WTC11 (cell line): ENCODE data around the gene INO80E. TPM values are rescaled to one million over a fixed set of nuclear protein-coding genes. Genes with fewer than 3 reads are reported as not detected.

ENCODE experiments used
- ATAC-seq: fragments of 200-7000 bp; cut with Tn5 transposase; 2 replicates; pipeline ENCODE4 v1.10.0; 2021; ENCODE audit warnings: mild to moderate bottlenecking, moderate library complexity
- CTCF ChIA-PET: fragments of 300-600 bp; sonication (Branson Sonifier 250); formaldehyde crosslinking; loops from one replicate; lab custom pipeline; 2021; ENCODE audit warnings: antibody characterized with exemption; lab: Charles Lee
- POLR2A ChIA-PET: fragments of 350-600 bp; sonication (Branson Sonifier 250); formaldehyde crosslinking; loops from one replicate; lab custom pipeline; 2021; ENCODE audit warnings: antibody characterized with exemption; lab: Charles Lee
- DNase-seq: peaks from one replicate; pipeline ENCODE4 v3.0.0; 2021; ENCODE audit warnings: low spot score
- H3K27ac Mint-ChIP-seq: 2 replicates; pipeline ENCODE4 v1.8.0; 2021; ENCODE audit warnings: mixed read lengths
- H3K27me3 Mint-ChIP-seq: 2 replicates; pipeline ENCODE4 v1.8.0; 2021; ENCODE audit warnings: low read depth, mild to moderate bottlenecking, moderate library complexity, mixed read lengths
- H3K36me3 Mint-ChIP-seq: 2 replicates; pipeline ENCODE4 v1.8.0; 2021; ENCODE audit warnings: mixed read lengths
- H3K4me1 Mint-ChIP-seq: 2 replicates; pipeline ENCODE4 v1.8.0; 2022; ENCODE audit warnings: mixed read lengths
- H3K4me3 Mint-ChIP-seq: 2 replicates; pipeline ENCODE4 v1.8.0; 2021; ENCODE audit warnings: mild to moderate bottlenecking, moderate library complexity, mixed read lengths
- H3K9me3 Mint-ChIP-seq: 2 replicates; pipeline ENCODE4 v1.8.0; 2021; ENCODE audit warnings: mixed read lengths
- AR ChIP-seq: fragments of 250-450 bp; sonication (Bioruptor Pico); IDR thresholded peaks from 2 replicates; pipeline ENCODE4 v1.9.0; 2021; ENCODE audit warnings: mild to moderate bottlenecking
- ATF2 ChIP-seq: sonication (generic); formaldehyde crosslinking; IDR thresholded peaks from 2 replicates; pipeline ENCODE4 v1.8.1; 2022; ENCODE audit warnings: low read depth, missing genetic modification reagents, borderline replicate concordance
- FOXJ3 ChIP-seq: sonication (generic); formaldehyde crosslinking; IDR thresholded peaks from 2 replicates; pipeline ENCODE4 v1.9.0; 2021; ENCODE audit warnings: missing genetic modification reagents, mild to moderate bottlenecking, borderline replicate concordance
- GABPB1 ChIP-seq: sonication (generic); formaldehyde crosslinking; IDR thresholded peaks from 2 replicates; pipeline ENCODE4 v1.8.1; 2023; ENCODE audit warnings: mild to moderate bottlenecking, missing genetic modification reagents
- IRF1 ChIP-seq: sonication (generic); formaldehyde crosslinking; IDR thresholded peaks from 2 replicates; pipeline ENCODE4 v1.8.0; 2023; ENCODE audit warnings: missing genetic modification reagents
- MYBL2 ChIP-seq: sonication (generic); formaldehyde crosslinking; IDR thresholded peaks from 2 replicates; pipeline ENCODE4 v1.8.1; 2023; ENCODE audit warnings: mild to moderate bottlenecking, moderate library complexity, missing genetic modification reagents
- NFYB ChIP-seq: sonication (generic); formaldehyde crosslinking; conservative IDR thresholded peaks from 2 replicates; pipeline ENCODE4 v1.8.0; 2022; ENCODE audit warnings: low read depth, missing genetic modification reagents
- OVOL2 ChIP-seq: fragments of 250-450 bp; sonication (Bioruptor Pico); IDR thresholded peaks from 2 replicates; pipeline ENCODE4 v1.9.0; 2021; ENCODE audit warnings: mild to moderate bottlenecking, borderline replicate concordance
- RELA ChIP-seq: sonication (generic); formaldehyde crosslinking; IDR thresholded peaks from 2 replicates; pipeline ENCODE4 v1.8.1; 2022; ENCODE audit warnings: missing genetic modification reagents, mild to moderate bottlenecking, borderline replicate concordance
- SMAD3 ChIP-seq: sonication (generic); formaldehyde crosslinking; IDR thresholded peaks from 2 replicates; pipeline ENCODE4 v1.8.0; 2022; ENCODE audit warnings: missing genetic modification reagents, mild to moderate bottlenecking, borderline replicate concordance
- SP1 ChIP-seq: sonication (generic); formaldehyde crosslinking; conservative IDR thresholded peaks from 2 replicates; pipeline ENCODE4 v1.8.1; 2022; ENCODE audit warnings: missing genetic modification reagents
- TEAD4 ChIP-seq: sonication (generic); formaldehyde crosslinking; IDR thresholded peaks from 2 replicates; pipeline ENCODE4 v1.8.0; 2022; ENCODE audit warnings: mild to moderate bottlenecking, missing genetic modification reagents
- ZNF232 ChIP-seq: sonication (generic); formaldehyde crosslinking; IDR thresholded peaks from 2 replicates; pipeline ENCODE4 v1.8.0; 2022; ENCODE audit warnings: mild to moderate bottlenecking, missing genetic modification reagents
- ZNF281 ChIP-seq: sonication (generic); formaldehyde crosslinking; IDR thresholded peaks from 2 replicates; pipeline ENCODE4 v1.8.0; 2023; ENCODE audit warnings: mild to moderate bottlenecking, missing genetic modification reagents
- ZNF423 ChIP-seq: fragments of 250-450 bp; sonication (Bioruptor Pico); IDR thresholded peaks from 2 replicates; pipeline ENCODE4 v2.1.2; 2022; ENCODE audit warnings: mild to moderate bottlenecking, moderate library complexity
- total RNA-seq: library from RNA; stranded (reverse); gene quantifications from 3 replicates; pipeline ENCODE4 v1.2.3, GENCODE V29; 2021
- TF ChIP-seq, protein P1 (sequence below): sonication (generic); formaldehyde crosslinking; IDR thresholded peaks from 2 replicates; pipeline ENCODE4 v1.8.1; 2022; ENCODE audit warnings: mild to moderate bottlenecking, moderate library complexity, missing genetic modification reagents
- TF ChIP-seq, protein P2 (sequence below): sonication (generic); formaldehyde crosslinking; IDR thresholded peaks from 2 replicates; pipeline ENCODE4 v1.8.0; 2022; ENCODE audit warnings: mild to moderate bottlenecking, missing genetic modification reagents
- TF ChIP-seq, protein P3 (sequence below): fragments of 250-450 bp; sonication (Bioruptor Pico); IDR thresholded peaks from 2 replicates; pipeline ENCODE4 v1.9.0; 2021; ENCODE audit warnings: mild to moderate bottlenecking, borderline replicate concordance
- TF ChIP-seq, protein P4 (sequence below): sonication (generic); formaldehyde crosslinking; IDR thresholded peaks from 2 replicates; pipeline ENCODE4 v1.8.0; 2022; ENCODE audit warnings: mild to moderate bottlenecking, missing genetic modification reagents

INO80E gene
- total RNA-seq, 1 experiment from 2014 or later = 101 TPM

GRCh38 chr16:30025156-30025555 is 29.1 kb downstream of the INO80E start:
- Mint-ChIP-seq H3K36me3 (no peaks in the 10 kb centered on the region), H3K27me3 (0 out of 2 replicates have a peak, but pooled peaks cover 4% of the 10 kb centered on the region), H3K4me1 (peaks cover 26% of the 10 kb centered on the region), H3K4me3 (no peak overlapping the region), H3K9me3 (no peaks in the 10 kb centered on the region), H3K27ac (no peak overlapping the region)
- DNase-seq (no peak), ATAC-seq (no peak)
- POLR2A ChIA-PET = no interaction called here
- CTCF ChIA-PET = interaction anchor here (1.8 kb wide), 1 partner anchor 67 kb away, joined by 6 read pairs; no protein-coding TSS in a partner anchor
- TF ChIP-seq OVOL2 (CRISPR knock-in tag) = no peak
- TF ChIP-seq, protein P1, sequence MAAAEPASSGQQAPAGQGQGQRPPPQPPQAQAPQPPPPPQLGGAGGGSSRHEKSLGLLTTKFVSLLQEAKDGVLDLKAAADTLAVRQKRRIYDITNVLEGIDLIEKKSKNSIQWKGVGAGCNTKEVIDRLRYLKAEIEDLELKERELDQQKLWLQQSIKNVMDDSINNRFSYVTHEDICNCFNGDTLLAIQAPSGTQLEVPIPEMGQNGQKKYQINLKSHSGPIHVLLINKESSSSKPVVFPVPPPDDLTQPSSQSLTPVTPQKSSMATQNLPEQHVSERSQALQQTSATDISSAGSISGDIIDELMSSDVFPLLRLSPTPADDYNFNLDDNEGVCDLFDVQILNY (CRISPR knock-in tag) = no peak
- no peak for TF ChIP-seq FOXJ3 (CRISPR knock-in tag)
- TF ChIP-seq AR = no peak
- TF ChIP-seq ZNF232 (CRISPR knock-in tag) = no peak
- TF ChIP-seq TEAD4 (CRISPR knock-in tag) = no peak
- TF ChIP-seq RELA (CRISPR knock-in tag) = no peak
- no peak for TF ChIP-seq IRF1 (CRISPR knock-in tag)
- TF ChIP-seq, protein P2, sequence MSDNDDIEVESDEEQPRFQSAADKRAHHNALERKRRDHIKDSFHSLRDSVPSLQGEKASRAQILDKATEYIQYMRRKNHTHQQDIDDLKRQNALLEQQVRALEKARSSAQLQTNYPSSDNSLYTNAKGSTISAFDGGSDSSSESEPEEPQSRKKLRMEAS (CRISPR knock-in tag) = no peak
- TF ChIP-seq ATF2 (CRISPR knock-in tag) = no peak
- TF ChIP-seq SMAD3 (CRISPR knock-in tag) = no peak
- no peak for TF ChIP-seq GABPB1 (CRISPR knock-in tag)
- TF ChIP-seq MYBL2 (CRISPR knock-in tag) = no peak
- TF ChIP-seq, protein P3, sequence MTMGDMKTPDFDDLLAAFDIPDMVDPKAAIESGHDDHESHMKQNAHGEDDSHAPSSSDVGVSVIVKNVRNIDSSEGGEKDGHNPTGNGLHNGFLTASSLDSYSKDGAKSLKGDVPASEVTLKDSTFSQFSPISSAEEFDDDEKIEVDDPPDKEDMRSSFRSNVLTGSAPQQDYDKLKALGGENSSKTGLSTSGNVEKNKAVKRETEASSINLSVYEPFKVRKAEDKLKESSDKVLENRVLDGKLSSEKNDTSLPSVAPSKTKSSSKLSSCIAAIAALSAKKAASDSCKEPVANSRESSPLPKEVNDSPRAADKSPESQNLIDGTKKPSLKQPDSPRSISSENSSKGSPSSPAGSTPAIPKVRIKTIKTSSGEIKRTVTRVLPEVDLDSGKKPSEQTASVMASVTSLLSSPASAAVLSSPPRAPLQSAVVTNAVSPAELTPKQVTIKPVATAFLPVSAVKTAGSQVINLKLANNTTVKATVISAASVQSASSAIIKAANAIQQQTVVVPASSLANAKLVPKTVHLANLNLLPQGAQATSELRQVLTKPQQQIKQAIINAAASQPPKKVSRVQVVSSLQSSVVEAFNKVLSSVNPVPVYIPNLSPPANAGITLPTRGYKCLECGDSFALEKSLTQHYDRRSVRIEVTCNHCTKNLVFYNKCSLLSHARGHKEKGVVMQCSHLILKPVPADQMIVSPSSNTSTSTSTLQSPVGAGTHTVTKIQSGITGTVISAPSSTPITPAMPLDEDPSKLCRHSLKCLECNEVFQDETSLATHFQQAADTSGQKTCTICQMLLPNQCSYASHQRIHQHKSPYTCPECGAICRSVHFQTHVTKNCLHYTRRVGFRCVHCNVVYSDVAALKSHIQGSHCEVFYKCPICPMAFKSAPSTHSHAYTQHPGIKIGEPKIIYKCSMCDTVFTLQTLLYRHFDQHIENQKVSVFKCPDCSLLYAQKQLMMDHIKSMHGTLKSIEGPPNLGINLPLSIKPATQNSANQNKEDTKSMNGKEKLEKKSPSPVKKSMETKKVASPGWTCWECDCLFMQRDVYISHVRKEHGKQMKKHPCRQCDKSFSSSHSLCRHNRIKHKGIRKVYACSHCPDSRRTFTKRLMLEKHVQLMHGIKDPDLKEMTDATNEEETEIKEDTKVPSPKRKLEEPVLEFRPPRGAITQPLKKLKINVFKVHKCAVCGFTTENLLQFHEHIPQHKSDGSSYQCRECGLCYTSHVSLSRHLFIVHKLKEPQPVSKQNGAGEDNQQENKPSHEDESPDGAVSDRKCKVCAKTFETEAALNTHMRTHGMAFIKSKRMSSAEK (CRISPR knock-in tag) = no peak
- no peak for TF ChIP-seq SP1 (CRISPR knock-in tag)
- no peak for TF ChIP-seq ZNF281 (CRISPR knock-in tag)
- TF ChIP-seq, protein P4, sequence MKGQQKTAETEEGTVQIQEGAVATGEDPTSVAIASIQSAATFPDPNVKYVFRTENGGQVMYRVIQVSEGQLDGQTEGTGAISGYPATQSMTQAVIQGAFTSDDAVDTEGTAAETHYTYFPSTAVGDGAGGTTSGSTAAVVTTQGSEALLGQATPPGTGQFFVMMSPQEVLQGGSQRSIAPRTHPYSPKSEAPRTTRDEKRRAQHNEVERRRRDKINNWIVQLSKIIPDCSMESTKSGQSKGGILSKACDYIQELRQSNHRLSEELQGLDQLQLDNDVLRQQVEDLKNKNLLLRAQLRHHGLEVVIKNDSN = no peak
- TF ChIP-seq ZNF423 (CRISPR knock-in tag) = no peak
- no peak for TF ChIP-seq NFYB (CRISPR knock-in tag)
